WTC11 (cell line): ENCODE results near the gene MTTP. TPM values are rescaled to one million over a fixed set of nuclear protein-coding genes. Genes with fewer than 3 reads are reported as not detected.
A peak's percentile ranks its signal among the peaks of the same experiment; 100 is the strongest.

ENCODE experiments used
- ATAC-seq: fragments of 200-7000 bp; cut with Tn5 transposase; 2 replicates; pipeline ENCODE4 v1.10.0; 2021; ENCODE audit warnings: mild to moderate bottlenecking, moderate library complexity
- CTCF ChIA-PET: fragments of 300-600 bp; sonication (Branson Sonifier 250); formaldehyde crosslinking; loops from one replicate; lab custom pipeline; 2021; ENCODE audit warnings: antibody characterized with exemption; lab: Charles Lee
- POLR2A ChIA-PET: fragments of 350-600 bp; sonication (Branson Sonifier 250); formaldehyde crosslinking; loops from one replicate; lab custom pipeline; 2021; ENCODE audit warnings: antibody characterized with exemption; lab: Charles Lee
- DNase-seq: peaks from one replicate; pipeline ENCODE4 v3.0.0; 2021; ENCODE audit warnings: low spot score
- H3K27ac Mint-ChIP-seq: 2 replicates; pipeline ENCODE4 v1.8.0; 2021; ENCODE audit warnings: mixed read lengths
- H3K27me3 Mint-ChIP-seq: 2 replicates; pipeline ENCODE4 v1.8.0; 2021; ENCODE audit warnings: low read depth, mild to moderate bottlenecking, moderate library complexity, mixed read lengths
- H3K36me3 Mint-ChIP-seq: 2 replicates; pipeline ENCODE4 v1.8.0; 2021; ENCODE audit warnings: mixed read lengths
- H3K4me1 Mint-ChIP-seq: 2 replicates; pipeline ENCODE4 v1.8.0; 2022; ENCODE audit warnings: mixed read lengths
- H3K4me3 Mint-ChIP-seq: 2 replicates; pipeline ENCODE4 v1.8.0; 2021; ENCODE audit warnings: mild to moderate bottlenecking, moderate library complexity, mixed read lengths
- H3K9me3 Mint-ChIP-seq: 2 replicates; pipeline ENCODE4 v1.8.0; 2021; ENCODE audit warnings: mixed read lengths
- CREM ChIP-seq: sonication (generic); formaldehyde crosslinking; IDR thresholded peaks from 2 replicates; pipeline ENCODE4 v1.8.1; 2022; ENCODE audit warnings: mild to moderate bottlenecking, missing genetic modification reagents, moderate library complexity
- ETV6 ChIP-seq: sonication (generic); formaldehyde crosslinking; IDR thresholded peaks from 2 replicates; pipeline ENCODE4 v1.8.1; 2022; ENCODE audit warnings: mild to moderate bottlenecking, missing genetic modification reagents
- IRF2 ChIP-seq: sonication (generic); formaldehyde crosslinking; IDR thresholded peaks from 2 replicates; pipeline ENCODE4 v1.8.0; 2022; ENCODE audit warnings: low read depth, missing genetic modification reagents, borderline replicate concordance
- JAZF1 ChIP-seq: fragments of 250-450 bp; sonication (Bioruptor Pico); IDR thresholded peaks from 2 replicates; pipeline ENCODE4 v1.9.0; 2021; ENCODE audit warnings: moderate library complexity, mild to moderate bottlenecking, inconsistent platforms
- JUN ChIP-seq: sonication (generic); formaldehyde crosslinking; IDR thresholded peaks from 2 replicates; pipeline ENCODE4 v1.8.0; 2023; ENCODE audit warnings: mild to moderate bottlenecking, missing genetic modification reagents
- MYBL2 ChIP-seq: sonication (generic); formaldehyde crosslinking; IDR thresholded peaks from 2 replicates; pipeline ENCODE4 v1.8.1; 2023; ENCODE audit warnings: mild to moderate bottlenecking, moderate library complexity, missing genetic modification reagents
- NFE2L1 ChIP-seq: sonication (generic); formaldehyde crosslinking; IDR thresholded peaks from 2 replicates; pipeline ENCODE4 v1.8.1; 2023; ENCODE audit warnings: missing genetic modification reagents
- OVOL2 ChIP-seq: fragments of 250-450 bp; sonication (Bioruptor Pico); IDR thresholded peaks from 2 replicates; pipeline ENCODE4 v1.9.0; 2021; ENCODE audit warnings: mild to moderate bottlenecking, borderline replicate concordance
- SP1 ChIP-seq: sonication (generic); formaldehyde crosslinking; conservative IDR thresholded peaks from 2 replicates; pipeline ENCODE4 v1.8.1; 2022; ENCODE audit warnings: missing genetic modification reagents
- TP53 ChIP-seq: sonication (generic); formaldehyde crosslinking; IDR thresholded peaks from 2 replicates; pipeline ENCODE4 v1.8.1; 2023; ENCODE audit warnings: mild to moderate bottlenecking, missing genetic modification reagents
- ZNF263 ChIP-seq: sonication (generic); formaldehyde crosslinking; IDR thresholded peaks from 2 replicates; pipeline ENCODE4 v1.8.1; 2022; ENCODE audit warnings: low read depth, mild to moderate bottlenecking, moderate library complexity, missing genetic modification reagents
- ZNF423 ChIP-seq: fragments of 250-450 bp; sonication (Bioruptor Pico); IDR thresholded peaks from 2 replicates; pipeline ENCODE4 v2.1.2; 2022; ENCODE audit warnings: mild to moderate bottlenecking, moderate library complexity
- total RNA-seq: library from RNA; stranded (reverse); gene quantifications from 3 replicates; pipeline ENCODE4 v1.2.3, GENCODE V29; 2021
- TF ChIP-seq, protein P1 (sequence below): sonication (generic); formaldehyde crosslinking; IDR thresholded peaks from 2 replicates; pipeline ENCODE4 v1.8.1; 2023; ENCODE audit warnings: mild to moderate bottlenecking, missing genetic modification reagents, borderline replicate concordance
- TF ChIP-seq, protein P2 (sequence below): sonication (generic); formaldehyde crosslinking; IDR thresholded peaks from 2 replicates; pipeline ENCODE4 v1.8.0; 2022; ENCODE audit warnings: mild to moderate bottlenecking, missing genetic modification reagents
- TF ChIP-seq, protein P3 (sequence below): sonication (generic); formaldehyde crosslinking; IDR thresholded peaks from 2 replicates; pipeline ENCODE4 v1.8.1; 2023; ENCODE audit warnings: mild to moderate bottlenecking, missing genetic modification reagents
- TF ChIP-seq, protein P4 (sequence below): fragments of 250-450 bp; sonication (Bioruptor Pico); IDR thresholded peaks from 2 replicates; pipeline ENCODE4 v1.8.0; 2021; ENCODE audit warnings: mild to moderate bottlenecking
- TF ChIP-seq, protein P5 (sequence below): sonication (generic); formaldehyde crosslinking; IDR thresholded peaks from 2 replicates; pipeline ENCODE4 v1.8.1; 2023; ENCODE audit warnings: mild to moderate bottlenecking, missing genetic modification reagents

MTTP gene
- total RNA-seq, 1 experiment from 2014 or later = 0.26 TPM

DNA sequence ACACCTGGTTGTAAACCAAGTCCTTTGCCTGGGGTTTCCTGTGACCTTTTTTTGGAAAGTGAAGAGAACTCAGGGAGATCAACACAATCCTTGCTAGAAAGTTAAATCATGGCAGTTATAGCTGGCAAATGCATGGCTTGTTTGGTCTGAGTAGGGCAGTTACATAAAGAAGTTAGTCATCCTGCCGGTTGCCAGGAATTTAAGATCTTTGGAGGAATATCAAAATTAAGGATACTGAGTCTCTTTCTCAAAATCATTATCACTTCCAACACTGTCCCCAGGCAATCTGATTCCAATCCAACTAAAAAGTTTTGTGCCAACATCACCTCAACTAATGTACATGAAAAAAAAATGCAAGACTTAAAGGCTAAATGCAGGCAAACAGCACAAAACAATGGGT, 42.8 kb downstream of the MTTP start (continued):
- TF ChIP-seq, protein P1, sequence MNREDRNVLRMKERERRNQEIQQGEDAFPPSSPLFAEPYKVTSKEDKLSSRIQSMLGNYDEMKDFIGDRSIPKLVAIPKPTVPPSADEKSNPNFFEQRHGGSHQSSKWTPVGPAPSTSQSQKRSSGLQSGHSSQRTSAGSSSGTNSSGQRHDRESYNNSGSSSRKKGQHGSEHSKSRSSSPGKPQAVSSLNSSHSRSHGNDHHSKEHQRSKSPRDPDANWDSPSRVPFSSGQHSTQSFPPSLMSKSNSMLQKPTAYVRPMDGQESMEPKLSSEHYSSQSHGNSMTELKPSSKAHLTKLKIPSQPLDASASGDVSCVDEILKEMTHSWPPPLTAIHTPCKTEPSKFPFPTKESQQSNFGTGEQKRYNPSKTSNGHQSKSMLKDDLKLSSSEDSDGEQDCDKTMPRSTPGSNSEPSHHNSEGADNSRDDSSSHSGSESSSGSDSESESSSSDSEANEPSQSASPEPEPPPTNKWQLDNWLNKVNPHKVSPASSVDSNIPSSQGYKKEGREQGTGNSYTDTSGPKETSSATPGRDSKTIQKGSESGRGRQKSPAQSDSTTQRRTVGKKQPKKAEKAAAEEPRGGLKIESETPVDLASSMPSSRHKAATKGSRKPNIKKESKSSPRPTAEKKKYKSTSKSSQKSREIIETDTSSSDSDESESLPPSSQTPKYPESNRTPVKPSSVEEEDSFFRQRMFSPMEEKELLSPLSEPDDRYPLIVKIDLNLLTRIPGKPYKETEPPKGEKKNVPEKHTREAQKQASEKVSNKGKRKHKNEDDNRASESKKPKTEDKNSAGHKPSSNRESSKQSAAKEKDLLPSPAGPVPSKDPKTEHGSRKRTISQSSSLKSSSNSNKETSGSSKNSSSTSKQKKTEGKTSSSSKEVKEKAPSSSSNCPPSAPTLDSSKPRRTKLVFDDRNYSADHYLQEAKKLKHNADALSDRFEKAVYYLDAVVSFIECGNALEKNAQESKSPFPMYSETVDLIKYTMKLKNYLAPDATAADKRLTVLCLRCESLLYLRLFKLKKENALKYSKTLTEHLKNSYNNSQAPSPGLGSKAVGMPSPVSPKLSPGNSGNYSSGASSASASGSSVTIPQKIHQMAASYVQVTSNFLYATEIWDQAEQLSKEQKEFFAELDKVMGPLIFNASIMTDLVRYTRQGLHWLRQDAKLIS (CRISPR knock-in tag) = no peak
- no peak for TF ChIP-seq ETV6 (CRISPR knock-in tag)

DNA sequence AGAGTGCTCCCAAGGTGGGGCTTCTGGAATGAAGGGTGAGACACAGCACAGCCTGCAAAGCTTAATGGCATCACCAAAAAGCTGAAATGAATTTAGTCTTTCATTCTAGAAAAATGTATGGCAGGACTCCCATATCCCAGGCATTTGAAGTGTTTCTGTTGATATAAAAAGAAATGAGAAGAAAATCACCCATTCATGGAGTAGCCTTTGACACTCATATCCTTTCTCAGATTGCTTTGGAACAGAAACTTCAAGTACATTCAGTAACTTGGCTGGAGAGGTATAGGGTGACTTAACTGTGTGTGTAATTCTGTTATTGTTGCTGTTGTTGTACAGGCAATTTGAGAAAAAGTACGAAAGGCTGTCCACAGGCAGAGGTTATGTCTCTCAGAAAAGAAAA, 47.7 kb downstream of the MTTP start:
- ChIA-PET CTCF (no interaction called here), POLR2A (interaction anchor here (0.6 kb wide), 1 partner anchor 12 kb away, joined by 3 read pairs; no protein-coding TSS in a partner anchor)
- Mint-ChIP-seq H3K4me1 (peaks cover 10% of the 10 kb centered on the region), H3K27me3 (no peaks in the 10 kb centered on the region), H3K36me3 (no peaks in the 10 kb centered on the region), H3K4me3 (no peak overlapping the region), H3K9me3 (no peaks in the 10 kb centered on the region), H3K27ac (peak overlapping the region; percentile 23; the same call in 1 of the 2 replicates)
- DNase-seq (no peak), ATAC-seq (no peak)
- TF ChIP-seq IRF2 (no peak), JUN (CRISPR knock-in tag) (no peak), SP1 (CRISPR knock-in tag) (no peak), ZNF423 (CRISPR knock-in tag) (no peak), ZNF263 (CRISPR knock-in tag) (no peak), MYBL2 (no peak), NFE2L1 (no peak), CREM (CRISPR knock-in tag) (no peak), JAZF1 (CRISPR knock-in tag) (no peak), TP53 (no peak), OVOL2 (CRISPR knock-in tag) (no peak)
- TF ChIP-seq, protein P2, sequence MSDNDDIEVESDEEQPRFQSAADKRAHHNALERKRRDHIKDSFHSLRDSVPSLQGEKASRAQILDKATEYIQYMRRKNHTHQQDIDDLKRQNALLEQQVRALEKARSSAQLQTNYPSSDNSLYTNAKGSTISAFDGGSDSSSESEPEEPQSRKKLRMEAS (CRISPR knock-in tag) = no peak
- TF ChIP-seq, protein P3, sequence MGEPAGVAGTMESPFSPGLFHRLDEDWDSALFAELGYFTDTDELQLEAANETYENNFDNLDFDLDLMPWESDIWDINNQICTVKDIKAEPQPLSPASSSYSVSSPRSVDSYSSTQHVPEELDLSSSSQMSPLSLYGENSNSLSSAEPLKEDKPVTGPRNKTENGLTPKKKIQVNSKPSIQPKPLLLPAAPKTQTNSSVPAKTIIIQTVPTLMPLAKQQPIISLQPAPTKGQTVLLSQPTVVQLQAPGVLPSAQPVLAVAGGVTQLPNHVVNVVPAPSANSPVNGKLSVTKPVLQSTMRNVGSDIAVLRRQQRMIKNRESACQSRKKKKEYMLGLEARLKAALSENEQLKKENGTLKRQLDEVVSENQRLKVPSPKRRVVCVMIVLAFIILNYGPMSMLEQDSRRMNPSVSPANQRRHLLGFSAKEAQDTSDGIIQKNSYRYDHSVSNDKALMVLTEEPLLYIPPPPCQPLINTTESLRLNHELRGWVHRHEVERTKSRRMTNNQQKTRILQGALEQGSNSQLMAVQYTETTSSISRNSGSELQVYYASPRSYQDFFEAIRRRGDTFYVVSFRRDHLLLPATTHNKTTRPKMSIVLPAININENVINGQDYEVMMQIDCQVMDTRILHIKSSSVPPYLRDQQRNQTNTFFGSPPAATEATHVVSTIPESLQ (CRISPR knock-in tag) = no peak
- TF ChIP-seq, protein P4, sequence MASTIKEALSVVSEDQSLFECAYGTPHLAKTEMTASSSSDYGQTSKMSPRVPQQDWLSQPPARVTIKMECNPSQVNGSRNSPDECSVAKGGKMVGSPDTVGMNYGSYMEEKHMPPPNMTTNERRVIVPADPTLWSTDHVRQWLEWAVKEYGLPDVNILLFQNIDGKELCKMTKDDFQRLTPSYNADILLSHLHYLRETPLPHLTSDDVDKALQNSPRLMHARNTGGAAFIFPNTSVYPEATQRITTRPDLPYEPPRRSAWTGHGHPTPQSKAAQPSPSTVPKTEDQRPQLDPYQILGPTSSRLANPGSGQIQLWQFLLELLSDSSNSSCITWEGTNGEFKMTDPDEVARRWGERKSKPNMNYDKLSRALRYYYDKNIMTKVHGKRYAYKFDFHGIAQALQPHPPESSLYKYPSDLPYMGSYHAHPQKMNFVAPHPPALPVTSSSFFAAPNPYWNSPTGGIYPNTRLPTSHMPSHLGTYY (CRISPR knock-in tag) = no peak
- TF ChIP-seq, protein P5, sequence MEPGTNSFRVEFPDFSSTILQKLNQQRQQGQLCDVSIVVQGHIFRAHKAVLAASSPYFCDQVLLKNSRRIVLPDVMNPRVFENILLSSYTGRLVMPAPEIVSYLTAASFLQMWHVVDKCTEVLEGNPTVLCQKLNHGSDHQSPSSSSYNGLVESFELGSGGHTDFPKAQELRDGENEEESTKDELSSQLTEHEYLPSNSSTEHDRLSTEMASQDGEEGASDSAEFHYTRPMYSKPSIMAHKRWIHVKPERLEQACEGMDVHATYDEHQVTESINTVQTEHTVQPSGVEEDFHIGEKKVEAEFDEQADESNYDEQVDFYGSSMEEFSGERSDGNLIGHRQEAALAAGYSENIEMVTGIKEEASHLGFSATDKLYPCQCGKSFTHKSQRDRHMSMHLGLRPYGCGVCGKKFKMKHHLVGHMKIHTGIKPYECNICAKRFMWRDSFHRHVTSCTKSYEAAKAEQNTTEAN = no peak
- TF ChIP-seq, all 79 proteins: peak for 0
